ENCODE results near the gene GPR173. TPM values are rescaled to one million over a fixed set of nuclear protein-coding genes. Genes with fewer than 3 reads are reported as not detected.

The GPR173 gene
- total RNA-seq, 2 donors from 2014 or later: 7.0 to 9.4 TPM

DNA sequence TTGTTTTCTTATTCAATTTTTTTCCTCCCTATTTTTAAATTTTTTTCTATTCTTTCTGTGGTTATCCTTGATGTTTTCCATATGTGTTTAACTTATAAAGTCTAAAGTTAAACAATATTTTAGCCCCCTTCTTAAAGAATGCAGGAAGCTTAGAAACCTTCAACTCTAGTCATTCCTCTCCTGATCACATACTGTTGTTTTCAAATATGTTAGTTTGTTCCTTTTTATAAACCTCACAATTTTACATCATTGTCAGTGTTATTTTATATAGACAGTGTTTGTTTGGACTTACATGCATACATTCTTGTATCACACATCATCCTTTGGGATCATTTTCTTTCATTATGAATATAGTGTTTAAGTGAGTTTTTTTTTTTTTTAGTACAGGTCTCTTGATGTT, 76.9 kb downstream of the GPR173 start:
- Histone ChIP-seq H3K27me3 (ENCODE audit: control insufficient read depth, insufficient read depth, low read length, poor library complexity, severe bottlenecking) (no peaks in the 10 kb centered on the region), H3K4me1 (ENCODE audit: control insufficient read depth, insufficient read depth, low read length) (no peaks in the 10 kb centered on the region), H3K27ac (ENCODE audit: low read depth, low read length) (no peak overlapping the region), H3K9ac (ENCODE audit: extremely low read depth, low read length, poor library complexity, severe bottlenecking) (no peak overlapping the region), H3K4me3 (ENCODE audit: low read length) (no peak overlapping the region), H3K9me3 (ENCODE audit: control insufficient read depth, low read length) (peaks cover 12% of the 10 kb centered on the region), H3K36me3 (ENCODE audit: control insufficient read depth, insufficient read depth, low read length) (no peaks in the 10 kb centered on the region)
- no peak for DNase-seq
- Mint-ChIP-seq H3K4me1 (no peaks in the 10 kb centered on the region), H3K27me3 (ENCODE audit: insufficient read depth) (no peaks in the 10 kb centered on the region), H3K27ac (no peak overlapping the region), H3K36me3 (ENCODE audit: low read depth) (peaks cover 2% of the 10 kb centered on the region), H3K4me3 (no peak overlapping the region), H3K9me3 (peaks cover 35% of the 10 kb centered on the region)
- TF ChIP-seq, protein P1, sequence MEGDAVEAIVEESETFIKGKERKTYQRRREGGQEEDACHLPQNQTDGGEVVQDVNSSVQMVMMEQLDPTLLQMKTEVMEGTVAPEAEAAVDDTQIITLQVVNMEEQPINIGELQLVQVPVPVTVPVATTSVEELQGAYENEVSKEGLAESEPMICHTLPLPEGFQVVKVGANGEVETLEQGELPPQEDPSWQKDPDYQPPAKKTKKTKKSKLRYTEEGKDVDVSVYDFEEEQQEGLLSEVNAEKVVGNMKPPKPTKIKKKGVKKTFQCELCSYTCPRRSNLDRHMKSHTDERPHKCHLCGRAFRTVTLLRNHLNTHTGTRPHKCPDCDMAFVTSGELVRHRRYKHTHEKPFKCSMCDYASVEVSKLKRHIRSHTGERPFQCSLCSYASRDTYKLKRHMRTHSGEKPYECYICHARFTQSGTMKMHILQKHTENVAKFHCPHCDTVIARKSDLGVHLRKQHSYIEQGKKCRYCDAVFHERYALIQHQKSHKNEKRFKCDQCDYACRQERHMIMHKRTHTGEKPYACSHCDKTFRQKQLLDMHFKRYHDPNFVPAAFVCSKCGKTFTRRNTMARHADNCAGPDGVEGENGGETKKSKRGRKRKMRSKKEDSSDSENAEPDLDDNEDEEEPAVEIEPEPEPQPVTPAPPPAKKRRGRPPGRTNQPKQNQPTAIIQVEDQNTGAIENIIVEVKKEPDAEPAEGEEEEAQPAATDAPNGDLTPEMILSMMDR (conservative IDR thresholded peaks at IDR 0.05): no peak

DNA sequence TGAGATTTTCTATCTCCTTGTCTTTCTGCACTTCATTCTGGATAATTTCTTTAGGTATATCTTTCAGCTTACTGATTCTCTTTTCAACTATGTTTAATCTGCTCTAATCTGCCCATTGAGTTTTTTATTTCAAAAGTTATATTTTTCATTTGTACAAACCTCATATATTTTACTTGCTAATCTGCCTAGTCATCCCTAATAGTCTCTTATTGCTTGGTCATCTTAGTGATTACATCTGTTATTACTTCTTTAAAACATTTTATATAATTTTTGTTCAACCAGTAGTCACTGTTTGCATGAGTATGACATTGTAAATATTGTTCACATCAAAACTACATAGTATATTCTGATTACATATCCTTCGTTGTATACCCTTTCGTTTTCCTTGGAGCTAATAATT, 77.8 kb downstream of the GPR173 start:
- no peaks in the 10 kb centered on the region for H3K4me1 ChIP-seq (ENCODE audit: control insufficient read depth, insufficient read depth, low read length)
- no peak overlapping the region for H3K4me3 ChIP-seq (ENCODE audit: low read length)
- DNase-seq: no peak
- Mint-ChIP-seq H3K9me3 (peaks cover 33% of the 10 kb centered on the region), H3K4me3 (no peak overlapping the region), H3K36me3 (ENCODE audit: low read depth) (peaks cover 2% of the 10 kb centered on the region), H3K4me1 (no peaks in the 10 kb centered on the region), H3K27me3 (ENCODE audit: insufficient read depth) (no peaks in the 10 kb centered on the region), H3K27ac (no peak overlapping the region)
- WGBS, 2 experiments (ENCODE audit: insufficient coverage in 1 of 2, insufficient read length in 1 of 2): no CpG with 5 or more reads among the region's 2 CpGs
- H3K27me3 ChIP-seq (ENCODE audit: control insufficient read depth, insufficient read depth, low read length, poor library complexity, severe bottlenecking): no peaks in the 10 kb centered on the region
- H3K27ac ChIP-seq (ENCODE audit: low read depth, low read length): no peak overlapping the region
- H3K9me3 ChIP-seq (ENCODE audit: control insufficient read depth, low read length): peaks cover 12% of the 10 kb centered on the region
- H3K36me3 ChIP-seq (ENCODE audit: control insufficient read depth, insufficient read depth, low read length): no peaks in the 10 kb centered on the region
- H3K9ac ChIP-seq (ENCODE audit: extremely low read depth, low read length, poor library complexity, severe bottlenecking): no peak overlapping the region
- TF ChIP-seq, protein P1 (conservative IDR thresholded peaks at IDR 0.05): no peak

DNA sequence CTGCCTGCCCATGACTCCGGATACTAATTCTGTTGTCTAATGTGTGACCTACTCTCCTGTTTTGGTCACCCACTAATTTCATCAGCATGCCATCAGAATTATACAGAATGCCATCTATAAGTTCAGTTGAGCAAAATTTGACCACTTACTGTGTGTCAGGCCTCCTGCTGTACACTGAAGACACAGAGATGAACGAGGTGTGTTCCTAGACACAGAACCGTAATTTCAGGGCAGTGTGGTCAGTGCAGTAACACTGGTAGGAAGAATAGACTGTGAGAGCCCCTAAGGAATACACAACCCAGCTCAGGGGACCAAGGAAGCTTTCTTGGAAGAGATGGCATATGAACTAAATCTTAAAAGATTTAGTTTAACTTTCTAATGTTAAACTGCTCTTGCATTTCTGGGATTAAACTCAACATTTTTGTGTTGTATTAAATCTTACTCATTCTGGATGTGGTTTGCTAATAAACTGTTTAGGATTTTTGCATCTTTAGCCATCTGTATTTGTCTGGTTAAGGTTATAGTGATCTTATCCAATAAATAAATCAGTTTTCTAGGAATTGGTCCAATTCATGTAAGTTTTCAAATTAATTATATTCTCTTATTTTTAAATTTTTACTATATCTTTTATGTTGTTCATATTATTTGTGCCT, 79.6 kb downstream of the GPR173 start:
- H3K9me3 ChIP-seq (ENCODE audit: control insufficient read depth, low read length): peaks cover 12% of the 10 kb centered on the region
- no peaks in the 10 kb centered on the region for H3K4me1 Mint-ChIP-seq
- 80 to 89% methylated on average over 2 to 3 of the region's 3 CpGs for WGBS, 2 experiments (ENCODE audit: insufficient coverage in 1 of 2, insufficient read length in 1 of 2)
- no peaks in the 10 kb centered on the region for H3K4me1 ChIP-seq (ENCODE audit: control insufficient read depth, insufficient read depth, low read length)
- no peaks in the 10 kb centered on the region for H3K27me3 ChIP-seq (ENCODE audit: control insufficient read depth, insufficient read depth, low read length, poor library complexity, severe bottlenecking)
- H3K27ac ChIP-seq (ENCODE audit: low read depth, low read length): no peak overlapping the region
- no peak overlapping the region for H3K4me3 Mint-ChIP-seq
- H3K36me3 Mint-ChIP-seq (ENCODE audit: low read depth): peaks cover 2% of the 10 kb centered on the region
- no peaks in the 10 kb centered on the region for H3K27me3 Mint-ChIP-seq (ENCODE audit: insufficient read depth)
- no peak overlapping the region for H3K4me3 ChIP-seq (ENCODE audit: low read length)
- DNase-seq: no peak
- H3K27ac Mint-ChIP-seq: no peak overlapping the region
- peaks cover 43% of the 10 kb centered on the region for H3K9me3 Mint-ChIP-seq
- no peak overlapping the region for H3K9ac ChIP-seq (ENCODE audit: extremely low read depth, low read length, poor library complexity, severe bottlenecking)
- no peaks in the 10 kb centered on the region for H3K36me3 ChIP-seq (ENCODE audit: control insufficient read depth, insufficient read depth, low read length)
- TF ChIP-seq, protein P1 (conservative IDR thresholded peaks at IDR 0.05): no peak

Other genes starting within 250 kb of the GPR173 start
- not detected for gene XAGE5, start 237.5 kb upstream of the GPR173 start, total RNA-seq
- not detected for gene XAGE3, start 180.7 kb upstream of the GPR173 start, total RNA-seq
- gene FAM156B, start 151.5 kb upstream of the GPR173 start, total RNA-seq: 10 to 100 TPM; 10.9 to 12.8 TPM
- 10 to 100 TPM; 14.0 to 21.6 TPM for gene FAM156A, start 90.3 kb upstream of the GPR173 start, total RNA-seq
- gene TSPYL2, start 33.6 kb downstream of the GPR173 start, total RNA-seq: 10 to 100 TPM; 16.6 to 25.1 TPM
- gene KANTR, start 45.4 kb downstream of the GPR173 start, total RNA-seq: 10 to 100 TPM; 11.7 to 14.4 TPM
- gene KDM5C, start 176.4 kb downstream of the GPR173 start, total RNA-seq: 100 to 1,000 TPM in 1 of 2 donors, 10 to 100 TPM in 1; 95.9 to 101 TPM
- gene IQSEC2, start 232.8 kb downstream of the GPR173 start, total RNA-seq: 10 to 100 TPM; 14.7 to 18.2 TPM